NOMO-1 treated with DMSO at 0.1 percent for 48 hours (cell line): Measurements from ENCODE around the gene ATG4B.
"Not testable (repeated sequence)": the region's sequence is repeated elsewhere in the genome, so short reads cannot be mapped to it uniquely, and the experiment has no call there.

Experiments
- DNase-seq: peaks from one replicate; lab custom pipeline; 2025; ENCODE audit not compliant: unreplicated experiment; lab: John Stamatoyannopoulos, UW

ATG4B gene

DNA sequence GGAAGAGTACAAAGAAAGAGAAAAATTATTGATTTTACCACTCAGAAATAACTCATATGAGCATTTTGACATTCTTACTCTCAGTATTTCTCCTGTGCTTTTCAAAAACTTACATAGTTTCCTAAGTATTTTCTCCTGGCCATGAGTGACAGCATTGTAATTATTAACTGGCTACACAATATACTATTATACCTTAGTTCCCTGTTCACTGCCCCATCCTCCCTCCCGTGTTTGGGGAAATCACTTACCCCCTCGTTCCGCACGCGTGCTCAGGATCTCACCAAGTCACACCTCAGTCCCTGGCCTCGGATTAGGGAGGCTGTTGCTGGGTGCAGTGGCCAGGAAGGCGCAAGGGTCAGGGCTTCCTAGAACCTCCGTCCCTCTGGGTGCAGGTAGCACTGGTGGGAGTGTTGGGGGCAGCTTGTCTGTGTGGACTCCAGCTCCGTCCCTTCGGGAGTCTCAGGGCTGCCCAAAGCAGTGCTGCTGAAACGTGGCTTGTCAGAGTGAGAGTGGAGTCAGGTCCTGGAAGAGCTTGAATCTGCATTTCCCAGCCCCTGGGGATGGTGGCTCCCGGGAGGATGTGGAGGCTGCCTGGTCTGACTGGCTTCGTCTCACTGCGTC lies 23.2 kb downstream of the ATG4B start:
- no peak for DNase-seq

DNA sequence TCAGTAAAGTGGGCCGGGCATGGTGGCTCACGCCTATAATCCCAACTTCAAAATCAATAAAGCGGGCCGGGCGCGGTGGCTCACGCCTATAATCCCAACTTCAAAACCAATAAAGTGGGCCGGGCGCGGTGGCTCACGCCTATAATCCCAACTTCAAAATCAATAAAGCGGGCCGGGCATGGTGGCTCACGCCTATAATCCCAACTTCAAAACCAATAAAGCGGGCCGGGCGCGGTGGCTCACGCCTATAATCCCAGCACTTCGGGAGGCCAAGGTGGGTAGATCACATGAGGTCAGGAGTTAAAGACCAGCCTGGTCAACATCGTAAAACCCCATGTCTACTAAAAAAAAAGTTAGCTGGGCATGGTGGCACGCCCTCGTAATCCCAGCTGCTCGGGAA lies 25.2 kb downstream of the ATG4B start:
- DNase-seq: not testable (repeated sequence)

DNA sequence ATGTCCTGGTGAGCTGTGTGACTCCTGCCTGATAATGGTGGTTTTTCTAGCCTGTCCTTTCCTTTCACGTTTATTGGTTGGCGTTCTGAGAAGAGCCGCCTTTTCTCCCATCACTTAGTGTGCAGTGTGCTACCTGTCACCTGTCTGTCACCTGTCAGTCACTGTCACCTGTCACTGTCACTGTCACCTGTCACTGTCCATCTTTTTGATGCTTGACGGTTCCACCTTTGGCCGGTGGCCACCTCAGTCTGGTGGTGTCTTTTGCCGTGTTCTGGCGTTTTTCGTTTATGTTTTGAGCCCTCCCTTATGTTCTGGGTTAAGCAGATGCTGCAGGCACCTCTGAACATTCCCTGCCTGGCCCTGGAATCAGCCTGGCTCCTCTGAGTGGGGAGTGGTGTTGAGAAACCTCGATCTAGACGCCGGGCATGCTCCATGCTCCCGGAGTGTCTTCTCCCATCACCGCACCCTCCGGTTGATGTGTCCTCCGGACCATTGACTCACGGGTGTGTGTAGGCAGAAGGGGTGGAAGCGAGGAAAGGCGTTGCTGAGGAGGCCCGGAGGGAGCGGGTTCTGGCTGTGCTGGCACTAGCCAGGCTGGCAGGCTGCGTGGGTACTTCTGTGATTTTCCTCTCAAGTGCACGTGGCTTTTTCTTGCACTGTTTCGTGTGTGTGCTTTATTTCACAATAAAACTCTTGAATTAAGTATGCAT lies 28.4 kb downstream of the ATG4B start:
- DNase-seq: no peak

DNA sequence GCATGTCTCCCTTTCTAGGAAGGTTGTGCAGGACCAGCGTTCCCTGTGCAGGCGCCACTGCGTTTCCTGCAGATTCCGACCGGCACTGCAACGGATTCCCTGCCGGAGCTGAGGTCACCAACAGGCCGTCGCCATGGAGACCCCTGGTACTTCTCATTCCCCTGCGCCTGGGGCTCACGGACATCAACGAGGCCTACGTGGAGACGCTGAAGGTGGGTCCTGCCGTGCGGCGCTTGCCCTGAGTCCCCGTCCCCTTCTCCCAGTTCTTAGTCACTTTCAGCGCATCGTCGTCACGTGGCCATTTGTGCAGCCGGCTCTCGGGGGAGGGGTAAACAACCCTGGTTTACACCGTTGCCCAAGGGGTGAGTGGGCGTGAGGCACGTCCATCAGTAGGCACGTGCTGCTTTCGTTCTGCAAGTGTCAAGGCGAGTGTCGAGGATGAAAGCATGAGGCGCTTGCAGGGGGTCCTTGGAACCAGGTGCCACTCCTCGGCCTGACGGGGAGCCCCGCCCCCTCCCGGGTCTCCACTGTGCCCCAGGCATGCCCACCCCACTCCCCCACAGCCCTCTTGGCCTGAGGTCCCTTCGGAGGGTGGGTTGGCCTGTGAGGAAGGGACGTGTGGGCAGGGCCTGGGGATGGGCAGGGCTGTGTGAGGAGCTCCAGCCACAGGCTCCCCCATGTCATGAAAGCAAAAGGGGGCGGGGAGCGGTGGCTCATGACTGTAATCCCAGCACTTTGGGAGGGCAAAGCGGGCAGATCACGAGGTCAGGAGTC lies 29.3 kb downstream of the ATG4B start:
- DNase-seq: no peak

DNA sequence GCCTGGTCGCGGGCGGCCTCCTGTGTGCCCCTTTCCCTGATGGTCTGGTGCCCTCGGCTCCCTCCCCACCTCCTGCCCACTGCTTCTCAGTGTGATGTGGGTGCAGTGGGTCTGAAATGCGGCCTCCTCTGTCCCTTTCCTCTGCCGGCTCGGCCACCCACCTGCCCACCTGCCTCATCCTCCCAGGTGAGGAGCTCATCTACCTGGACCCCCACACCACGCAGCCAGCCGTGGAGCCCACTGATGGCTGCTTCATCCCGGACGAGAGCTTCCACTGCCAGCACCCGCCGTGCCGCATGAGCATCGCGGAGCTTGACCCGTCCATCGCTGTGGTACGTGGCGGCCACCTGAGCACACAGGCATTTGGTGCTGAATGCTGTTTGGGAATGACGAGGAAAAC lies 30.9 kb downstream of the ATG4B start:
- no peak for DNase-seq

DNA sequence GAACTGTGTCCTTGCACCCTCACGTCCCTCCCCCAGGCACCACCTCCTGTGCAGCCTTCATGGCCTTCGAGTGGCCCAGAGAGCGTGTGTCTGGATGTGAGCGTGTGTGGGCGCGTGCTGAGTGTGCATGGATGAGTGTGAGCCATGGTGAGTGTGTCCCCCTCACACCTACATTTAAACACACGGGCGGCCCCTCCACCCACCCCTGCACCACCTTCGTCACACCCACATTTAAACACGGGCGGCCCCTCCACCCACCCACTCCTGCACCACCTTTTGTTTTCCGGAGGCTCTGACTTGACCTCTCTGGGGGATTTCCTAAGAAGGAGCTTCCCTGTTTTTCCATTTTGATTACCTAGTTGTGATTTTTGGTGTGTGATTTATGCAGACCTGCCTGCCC lies 31.3 kb downstream of the ATG4B start:
- DNase-seq: no peak

DNA sequence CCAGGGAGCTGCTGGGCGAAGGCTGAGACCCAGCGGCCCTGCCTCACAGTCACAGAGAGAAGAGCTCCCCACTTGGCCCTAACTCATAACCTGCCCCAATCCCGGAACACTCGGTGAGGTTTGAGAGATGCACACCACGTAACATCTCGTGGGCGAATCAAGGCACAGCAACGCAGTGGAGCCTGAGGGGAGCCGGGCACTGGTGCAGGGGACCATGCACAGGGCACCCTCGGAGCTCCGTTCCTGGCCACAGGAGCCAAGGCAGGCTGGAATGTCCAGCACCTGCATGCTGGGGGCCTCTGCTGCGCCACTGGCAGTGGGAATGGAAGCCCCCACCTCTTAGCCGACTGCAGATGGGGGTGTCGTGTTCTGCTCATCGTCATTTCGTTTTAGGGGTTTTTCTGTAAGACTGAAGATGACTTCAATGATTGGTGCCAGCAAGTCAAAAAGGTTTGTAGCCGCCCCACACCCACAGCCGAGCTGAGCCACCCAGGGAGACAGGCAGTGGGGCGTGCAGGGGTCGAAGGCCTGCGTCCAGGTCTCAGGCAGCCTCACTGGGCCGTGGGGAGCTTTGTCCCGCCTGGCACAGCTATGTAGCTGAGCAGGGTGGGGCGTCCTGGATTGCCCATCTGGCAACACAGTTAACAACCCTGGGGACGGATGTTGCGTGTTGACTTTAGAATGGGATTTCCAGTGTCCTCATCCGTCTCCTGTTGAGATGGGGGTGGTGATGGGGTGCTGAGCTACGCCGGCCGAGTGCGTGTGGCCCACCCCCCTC lies 33.0 kb downstream of the ATG4B start:
- DNase-seq: no peak

DNA sequence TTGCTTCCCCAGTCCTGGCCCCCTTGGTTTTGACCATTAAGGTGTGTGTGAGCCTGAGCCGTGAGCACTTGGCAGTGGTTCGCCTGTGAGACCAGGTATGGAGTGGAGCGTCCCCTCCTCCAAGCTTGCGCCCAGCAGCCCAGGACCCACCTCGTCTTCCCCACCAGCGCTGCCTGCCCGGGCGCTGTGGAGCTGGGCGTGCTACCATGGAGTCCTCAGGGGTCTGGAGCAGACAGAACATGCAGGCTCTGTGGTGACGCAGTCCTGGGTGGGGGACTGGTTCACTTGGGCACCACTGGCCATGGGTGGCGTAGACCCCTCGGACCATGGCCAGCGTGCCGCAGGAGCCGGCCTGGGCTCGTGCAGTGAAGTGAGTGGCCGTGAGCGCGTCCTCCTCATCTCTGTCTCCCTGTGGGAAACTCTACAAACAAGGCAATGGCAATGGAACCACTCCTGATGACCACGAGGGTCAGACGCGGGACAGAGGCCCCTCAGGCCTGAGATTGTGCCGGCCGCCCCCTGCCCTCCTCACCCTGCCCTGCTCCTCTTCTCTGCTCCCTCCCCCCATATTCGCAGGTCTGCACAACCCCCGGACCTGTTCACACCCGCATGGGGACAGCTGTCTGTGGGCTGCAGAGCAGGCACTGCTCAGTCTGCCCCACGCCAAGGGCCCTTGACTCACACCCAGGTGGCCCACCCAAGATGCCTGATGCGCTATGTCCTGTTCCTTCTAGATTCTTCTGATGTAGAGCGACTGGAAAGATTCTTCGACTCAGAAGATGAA lies 34.2 kb downstream of the ATG4B start:
- DNase-seq: no peak

DNA sequence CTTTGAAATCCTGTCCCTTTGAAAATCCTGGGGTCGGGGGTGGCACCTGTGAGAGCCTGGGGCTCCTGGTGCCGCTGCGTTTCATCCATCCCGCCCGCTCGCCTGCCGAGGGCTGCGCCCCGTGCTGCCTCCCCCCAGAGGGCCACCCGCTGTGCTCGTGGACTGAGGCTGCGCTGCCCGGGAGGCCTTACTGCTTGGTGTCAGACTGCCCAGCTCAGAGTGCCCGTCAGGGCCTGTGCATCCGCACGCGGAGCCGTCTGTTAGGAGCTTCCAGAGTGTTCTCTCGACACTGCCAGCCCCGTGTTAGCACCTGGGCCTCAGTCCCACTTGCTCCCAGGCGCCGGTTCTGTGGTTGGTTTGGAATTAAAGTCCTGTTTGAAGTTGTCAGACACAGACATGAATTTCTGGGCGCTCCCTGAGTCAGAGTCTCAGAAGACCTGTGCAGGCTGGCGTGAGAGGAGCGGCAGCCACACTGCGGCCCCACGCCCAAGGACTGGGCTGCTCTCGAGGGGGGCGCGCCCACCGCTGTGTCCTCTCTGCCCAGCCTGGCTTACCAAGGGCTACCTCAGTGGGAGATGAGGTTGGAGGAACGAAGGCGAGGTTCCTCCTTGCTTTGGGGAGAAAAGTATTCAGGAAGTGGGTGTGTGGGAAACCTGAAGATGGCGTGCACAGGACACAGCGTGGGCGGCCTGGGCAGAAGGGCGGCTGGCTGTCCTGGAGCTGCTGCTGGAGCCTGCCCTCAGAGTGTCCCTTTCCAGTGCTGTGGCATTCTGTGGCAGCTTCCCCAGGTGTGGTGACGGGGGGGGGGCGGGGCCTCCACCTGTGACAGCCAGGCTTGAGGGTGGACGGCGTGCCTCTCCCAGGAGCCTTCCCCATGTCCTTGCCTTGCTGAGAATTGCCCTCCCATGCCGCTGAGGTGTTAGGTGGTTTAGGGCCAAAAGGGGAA lies 35.0 kb downstream of the ATG4B start:
- DNase-seq: no peak

DNA sequence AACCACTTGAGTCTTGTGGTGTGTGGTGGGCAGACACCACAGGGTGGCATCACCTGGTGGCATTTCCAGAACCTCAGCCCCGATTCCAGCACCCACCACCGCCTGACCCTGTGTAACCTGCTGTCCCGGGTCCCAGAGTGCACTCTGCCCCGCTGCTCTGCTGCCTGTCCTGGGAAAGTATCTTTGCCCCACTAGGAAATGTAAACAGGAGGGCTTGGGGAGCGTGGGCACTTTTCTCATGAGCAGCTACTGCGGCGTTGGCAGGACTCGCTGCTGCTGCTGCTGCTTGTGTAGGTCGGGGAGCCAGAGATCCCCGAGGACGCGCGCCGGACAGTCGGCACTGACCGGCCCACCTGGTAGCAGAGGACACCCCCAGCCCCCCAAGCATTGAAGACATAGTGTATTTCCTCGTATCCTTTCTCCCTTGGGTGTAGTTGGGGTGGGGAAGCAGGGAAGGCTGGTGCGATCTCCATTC lies 35.7 kb downstream of the ATG4B start:
- no peak for DNase-seq

DNA sequence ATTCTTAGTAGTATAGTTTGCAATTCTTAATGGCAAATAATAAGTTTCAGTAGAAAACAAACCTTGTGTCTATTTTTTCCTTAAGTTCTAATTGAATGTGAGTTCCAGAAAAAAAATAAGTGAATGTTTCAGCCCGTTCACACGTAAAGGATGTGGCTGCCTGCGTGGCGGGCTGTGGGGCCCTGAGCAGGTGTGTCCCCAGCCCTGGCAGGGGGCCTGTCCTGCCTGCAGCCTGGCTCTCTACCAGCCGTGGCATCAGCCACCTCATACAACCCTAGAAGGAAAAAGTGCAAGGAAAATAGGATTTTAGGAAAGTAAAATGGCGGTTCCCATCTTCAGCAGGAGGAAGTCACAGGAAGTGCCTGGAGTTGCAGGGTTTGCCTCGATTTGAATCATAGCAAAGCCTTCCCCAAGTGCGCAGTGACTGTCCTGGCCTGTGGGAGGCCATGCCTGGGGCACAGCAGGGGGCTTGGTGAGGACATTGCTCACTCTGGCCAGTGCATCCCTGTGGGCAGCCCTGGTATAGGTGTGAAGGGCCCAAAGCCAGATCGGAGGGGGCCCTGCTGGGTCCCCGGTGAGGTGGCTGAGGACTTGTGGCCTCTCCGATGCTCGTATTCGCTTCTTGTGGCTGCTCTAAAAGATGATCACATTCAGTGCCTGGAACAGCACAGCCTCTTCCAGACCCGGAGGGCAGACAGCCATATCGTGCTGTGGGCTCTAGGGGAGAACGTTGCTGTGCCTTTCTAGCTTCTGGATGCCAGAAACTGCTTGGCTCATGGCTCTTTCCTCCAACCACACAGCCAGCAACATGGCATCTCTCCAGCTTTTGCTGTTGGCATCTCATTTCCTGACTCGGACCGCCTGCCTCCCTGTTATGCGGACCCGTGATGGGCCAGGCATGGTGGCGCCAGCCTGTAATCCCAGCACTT lies 36.6 kb downstream of the ATG4B start:
- DNase-seq: no peak

DNA sequence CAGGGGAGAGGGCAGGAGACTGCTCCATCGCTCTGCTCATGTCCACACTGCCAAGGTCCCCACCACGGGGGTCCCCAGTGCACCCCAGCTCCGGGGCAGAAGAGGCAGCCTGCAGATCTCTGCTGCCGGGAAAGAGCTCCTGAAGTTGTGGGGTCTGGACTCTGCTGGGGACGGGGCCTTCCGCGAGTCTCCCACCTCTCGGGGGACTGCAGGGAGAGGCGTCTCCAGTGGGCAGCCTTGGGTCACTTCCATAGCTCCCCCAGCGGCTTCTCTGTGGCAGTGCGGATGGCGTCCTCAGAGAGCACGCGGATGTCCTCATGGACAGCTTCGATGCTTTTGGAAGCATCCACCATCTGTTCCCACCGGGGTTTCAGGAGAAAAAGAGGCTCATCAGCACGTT lies 38.4 kb downstream of the ATG4B start:
- no peak for DNase-seq

DNA sequence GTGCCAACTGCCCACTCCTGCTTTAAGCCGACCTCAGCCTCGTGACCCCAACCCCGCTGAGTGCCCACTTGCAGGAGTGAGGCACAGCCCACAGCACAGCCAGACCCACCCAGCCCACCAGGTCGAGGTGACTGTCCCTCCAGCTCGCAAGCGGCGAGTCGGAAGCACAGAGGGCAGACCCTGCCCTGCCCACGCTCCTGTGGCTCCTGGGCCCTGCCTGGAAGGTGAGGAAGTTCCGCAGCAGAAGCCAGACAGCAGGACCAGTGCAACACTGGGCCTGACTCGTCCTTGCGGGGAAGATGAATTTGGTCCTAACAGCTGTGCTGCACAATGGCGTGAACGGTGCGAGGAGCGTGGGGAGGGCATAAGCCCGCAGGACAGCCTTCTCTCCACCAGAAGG lies 39.2 kb downstream of the ATG4B start:
- DNase-seq: no peak

DNA sequence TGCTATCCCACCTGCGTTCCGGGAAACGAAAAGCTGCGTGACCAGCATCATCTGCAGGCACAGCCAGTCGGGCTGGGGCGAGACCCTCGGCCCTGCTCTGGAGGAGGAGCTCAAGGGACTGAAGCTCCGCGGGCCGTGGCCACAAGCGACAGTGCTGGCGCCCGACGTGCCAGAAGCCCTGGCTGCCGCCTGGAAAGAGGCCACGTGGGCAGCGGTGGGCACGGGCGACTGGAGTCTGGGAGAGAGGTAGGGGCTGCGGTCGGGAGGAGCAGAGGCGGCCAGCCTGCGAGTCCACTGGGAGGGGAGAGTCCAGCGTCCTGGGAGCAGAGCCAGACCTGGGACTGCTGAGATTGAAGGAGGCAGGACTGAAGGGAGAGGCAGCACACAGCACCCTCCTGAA lies 39.9 kb downstream of the ATG4B start:
- no peak for DNase-seq

DNA sequence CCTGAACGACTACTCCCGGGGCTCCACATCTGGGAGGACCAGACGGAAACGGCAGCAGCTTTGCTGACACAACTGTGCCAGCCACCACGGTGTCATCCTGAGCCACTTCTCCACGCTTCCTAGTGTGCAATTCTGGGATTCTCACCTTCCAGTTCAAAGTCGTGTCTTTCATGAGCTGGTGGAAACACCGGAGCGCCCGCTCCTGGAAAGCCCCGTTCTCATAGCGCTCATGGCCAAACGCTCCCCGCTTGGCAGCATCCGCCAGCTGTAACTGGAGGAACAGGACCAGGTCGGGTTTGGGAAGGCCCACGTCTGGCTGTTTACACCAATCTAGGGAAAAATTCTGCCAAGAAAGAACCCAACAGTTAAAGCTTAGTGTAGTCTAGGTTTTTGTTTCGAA lies 40.8 kb downstream of the ATG4B start:
- no peak for DNase-seq

DNA sequence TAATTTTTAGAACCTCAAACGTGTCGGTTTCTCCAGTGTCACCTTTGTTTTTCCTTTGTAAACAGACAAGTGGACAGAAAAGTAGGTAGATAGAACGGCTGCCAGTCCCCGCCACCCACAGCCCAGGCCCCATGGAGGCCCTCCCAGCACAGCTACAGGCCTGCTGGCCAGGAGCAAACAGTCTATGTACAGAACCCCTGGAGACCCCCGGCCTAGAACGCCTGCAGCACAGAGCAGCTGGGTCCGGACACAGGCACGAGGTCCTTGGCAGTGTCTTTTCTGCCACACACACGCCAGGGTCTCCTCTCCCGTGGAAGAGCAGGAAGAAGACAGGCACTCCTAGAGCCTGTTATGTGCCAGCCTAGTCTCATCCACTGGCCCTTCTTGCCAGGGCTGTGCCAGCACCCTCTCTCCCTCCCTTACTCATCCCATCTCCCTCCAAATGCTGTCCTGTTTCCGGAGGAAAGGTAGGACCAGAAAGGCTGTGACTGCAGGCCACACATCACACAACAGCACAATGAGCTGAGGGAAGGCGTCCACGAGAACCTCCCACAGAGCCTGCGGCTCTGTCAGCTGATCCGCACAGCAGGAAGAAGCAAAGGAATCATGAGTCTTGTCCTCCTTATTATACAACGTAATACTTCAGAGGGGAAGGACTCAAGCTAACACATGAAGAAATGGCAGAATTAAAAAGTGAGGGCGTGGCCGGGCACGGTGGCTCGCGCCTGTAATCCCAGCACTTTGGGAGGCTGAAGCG lies 41.5 kb downstream of the ATG4B start:
- no peak for DNase-seq

DNA sequence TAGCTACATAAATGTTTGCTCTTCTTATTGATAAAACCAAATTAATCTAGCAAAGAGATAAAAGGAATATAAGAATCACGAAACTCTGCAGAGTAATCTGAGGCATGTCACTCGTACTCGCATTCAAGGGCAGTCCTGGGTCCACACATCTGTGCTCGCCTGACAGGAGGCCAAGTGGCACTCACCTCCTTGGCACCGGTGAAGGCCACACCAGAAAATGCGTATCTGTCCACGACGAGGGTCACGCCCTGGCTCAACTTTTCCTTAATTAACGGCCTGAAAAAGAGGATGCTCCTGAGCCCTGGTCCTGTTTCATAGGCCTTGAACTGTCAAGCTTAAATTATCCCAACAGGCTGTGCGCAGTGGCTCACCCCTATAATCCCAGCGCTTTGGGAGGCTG lies 42.6 kb downstream of the ATG4B start:
- DNase-seq: no peak
